ENCODE measurements around the gene TP53I13.

The TP53I13 gene

GRCh38 chr17:29620779-29621500, 52.4 kb downstream of the TP53I13 start:
- Mint-ChIP-seq H3K27ac (no peak overlapping the region), H3K4me1 (peaks cover 62% of the 10 kb centered on the region), H3K27me3 (peaks cover 11% of the 10 kb centered on the region), H3K4me3 (no peak overlapping the region), H3K9me3 (no peaks in the 10 kb centered on the region), H3K36me3 (peaks cover 6% of the 10 kb centered on the region)
- ATAC-seq, result no peak

GRCh38 chr17:29621751-29622194, 53.3 kb downstream of the TP53I13 start:
- peaks cover 6% of the 10 kb centered on the region for H3K27me3 Mint-ChIP-seq
- H3K9me3 Mint-ChIP-seq, result no peaks in the 10 kb centered on the region
- peaks cover 7% of the 10 kb centered on the region for H3K36me3 Mint-ChIP-seq
- H3K27ac Mint-ChIP-seq, result peak overlapping the region; percentile 54
- no peak for ATAC-seq
- peak overlapping the region; percentile 75 for H3K4me3 Mint-ChIP-seq
- peaks cover 55% of the 10 kb centered on the region for H3K4me1 Mint-ChIP-seq

Measured in stimulated activated memory B cell treated with anti-CD40 and anti-IgM and Interleukin-4, amounts not matched to agents 10 μg/mL and 1 μg/mL and 100 μg/mL, for 72 hours (primary cell).